Loucy (cell line): ENCODE measurements around the gene ELOF1.

Experiments used
- EZH2phosphoT487 ChIP-seq: fragments of 200-600 bp; IDR thresholded peaks from 2 replicates; pipeline ENCODE4 v1.6.1; 2018; ENCODE audit warnings: antibody characterized with exemption, mild to moderate bottlenecking, moderate library complexity, borderline replicate concordance
- TF ChIP-seq, protein P1 (sequence below): fragments of 200-600 bp; sonication (generic); conservative IDR thresholded peaks from 2 replicates; pipeline ENCODE4 v1.5.1; 2014; ENCODE audit warnings: mild to moderate bottlenecking, antibody characterized with exemption, low read length

DNA sequence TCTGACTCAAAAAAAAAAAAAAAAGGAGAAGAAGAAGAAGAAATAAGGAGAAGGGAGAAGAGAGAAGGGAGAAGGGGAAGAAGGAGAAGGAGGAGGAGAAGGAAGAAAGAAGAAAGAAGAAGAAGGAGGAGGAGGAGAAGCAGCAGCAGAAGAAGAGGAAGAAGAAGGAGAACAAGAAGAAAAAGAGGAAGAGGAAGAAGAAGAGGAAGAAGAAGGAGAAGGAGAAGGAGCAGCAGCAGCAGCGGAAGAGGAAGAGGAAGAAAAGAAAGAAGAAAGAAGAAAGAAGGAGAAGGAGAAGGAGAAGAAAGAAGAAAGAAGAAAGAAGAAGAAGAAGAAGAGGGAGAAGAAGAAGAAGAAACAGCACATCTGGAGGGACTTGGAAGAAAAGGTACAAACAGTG lies 24.5 kb downstream of the ELOF1 start:
- TF ChIP-seq, protein P1, sequence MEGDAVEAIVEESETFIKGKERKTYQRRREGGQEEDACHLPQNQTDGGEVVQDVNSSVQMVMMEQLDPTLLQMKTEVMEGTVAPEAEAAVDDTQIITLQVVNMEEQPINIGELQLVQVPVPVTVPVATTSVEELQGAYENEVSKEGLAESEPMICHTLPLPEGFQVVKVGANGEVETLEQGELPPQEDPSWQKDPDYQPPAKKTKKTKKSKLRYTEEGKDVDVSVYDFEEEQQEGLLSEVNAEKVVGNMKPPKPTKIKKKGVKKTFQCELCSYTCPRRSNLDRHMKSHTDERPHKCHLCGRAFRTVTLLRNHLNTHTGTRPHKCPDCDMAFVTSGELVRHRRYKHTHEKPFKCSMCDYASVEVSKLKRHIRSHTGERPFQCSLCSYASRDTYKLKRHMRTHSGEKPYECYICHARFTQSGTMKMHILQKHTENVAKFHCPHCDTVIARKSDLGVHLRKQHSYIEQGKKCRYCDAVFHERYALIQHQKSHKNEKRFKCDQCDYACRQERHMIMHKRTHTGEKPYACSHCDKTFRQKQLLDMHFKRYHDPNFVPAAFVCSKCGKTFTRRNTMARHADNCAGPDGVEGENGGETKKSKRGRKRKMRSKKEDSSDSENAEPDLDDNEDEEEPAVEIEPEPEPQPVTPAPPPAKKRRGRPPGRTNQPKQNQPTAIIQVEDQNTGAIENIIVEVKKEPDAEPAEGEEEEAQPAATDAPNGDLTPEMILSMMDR: no peak
- TF ChIP-seq EZH2phosphoT487: no peak
